HG03060 (cell line): ENCODE data around the gene RPL27A.

Source experiments
- ATAC-seq: cut with Tn5 transposase; IDR thresholded peaks from one replicate; pipeline ENCODE4 v1.9.1; 2021; ENCODE audit warnings: low read depth, moderate number of reproducible peaks; ENCODE audit not compliant: unreplicated experiment

RPL27A gene

DNA sequence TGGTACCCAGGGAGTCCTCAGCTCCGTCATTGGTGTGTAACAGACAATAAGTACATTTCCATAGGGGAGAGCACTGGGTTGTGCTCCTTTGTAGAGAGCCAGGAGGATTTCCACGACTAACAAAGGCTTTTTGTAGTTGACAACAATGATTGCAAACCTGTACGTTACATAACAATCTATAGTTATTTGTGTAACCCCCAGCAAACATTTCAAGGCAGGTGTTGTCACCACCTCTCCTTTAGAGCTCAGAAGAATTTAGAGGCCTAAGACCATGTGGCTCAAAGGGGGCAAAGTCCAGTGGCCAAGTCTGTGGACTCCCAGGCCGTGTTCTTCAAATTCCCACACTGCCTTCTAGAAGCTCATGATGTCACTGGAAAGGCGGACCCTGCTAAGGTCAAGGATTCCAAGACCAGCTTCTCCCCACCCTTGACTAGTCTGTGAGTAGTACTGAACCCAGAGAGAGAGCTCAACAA is 15.8 kb downstream of the RPL27A start:
- no peak for ATAC-seq

DNA sequence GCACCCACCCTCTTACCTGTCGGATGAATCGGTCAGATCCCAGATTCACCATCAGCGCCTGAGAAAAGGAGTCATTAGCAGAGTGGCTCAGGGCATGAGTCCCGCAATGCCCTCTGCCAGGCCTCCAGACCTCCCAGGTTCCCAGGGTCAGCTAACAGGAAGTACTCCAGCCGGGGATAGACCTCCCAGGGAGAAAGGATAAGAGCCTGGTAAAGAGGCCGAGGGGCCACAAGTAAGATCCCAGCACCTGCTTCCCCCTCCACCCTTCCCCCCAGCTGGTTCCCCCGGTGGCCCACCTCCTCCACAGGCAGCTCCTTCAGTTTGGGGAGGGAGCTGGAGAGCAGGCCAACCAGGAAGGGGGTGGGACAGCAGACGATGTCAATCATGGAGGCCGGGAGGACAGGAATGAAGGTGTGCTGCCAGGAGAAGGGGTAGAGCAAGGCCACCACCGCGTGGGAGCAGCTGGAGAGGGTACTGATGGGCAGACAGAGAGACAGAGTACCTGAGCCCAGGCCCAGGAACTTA is 16.4 kb downstream of the RPL27A start:
- no peak for ATAC-seq

GRCh38 chr11:8699903-8700302 is 17.3 kb downstream of the RPL27A start:
- no peak for ATAC-seq

- ATAC-seq, result no peak
Measured at GRCh38 chr11:8701891-8702597, 19.5 kb downstream of the RPL27A start.

DNA sequence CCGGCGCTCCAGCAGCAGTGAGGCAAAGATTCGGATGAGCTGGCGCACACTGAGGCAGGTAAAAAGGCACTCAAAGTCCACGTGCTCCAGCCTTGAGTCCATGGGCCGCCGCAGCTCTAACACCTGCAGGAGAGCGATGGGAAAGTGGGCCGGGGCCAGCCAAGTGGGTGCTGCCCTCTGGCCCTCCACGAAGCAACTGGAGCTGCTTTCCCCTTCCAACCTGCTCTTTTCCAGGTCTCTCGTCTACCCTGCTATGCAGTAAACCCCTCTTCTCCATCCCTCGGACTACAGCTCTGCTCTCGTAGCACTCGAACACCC is 20.0 kb downstream of the RPL27A start:
- ATAC-seq, result no peak

DNA sequence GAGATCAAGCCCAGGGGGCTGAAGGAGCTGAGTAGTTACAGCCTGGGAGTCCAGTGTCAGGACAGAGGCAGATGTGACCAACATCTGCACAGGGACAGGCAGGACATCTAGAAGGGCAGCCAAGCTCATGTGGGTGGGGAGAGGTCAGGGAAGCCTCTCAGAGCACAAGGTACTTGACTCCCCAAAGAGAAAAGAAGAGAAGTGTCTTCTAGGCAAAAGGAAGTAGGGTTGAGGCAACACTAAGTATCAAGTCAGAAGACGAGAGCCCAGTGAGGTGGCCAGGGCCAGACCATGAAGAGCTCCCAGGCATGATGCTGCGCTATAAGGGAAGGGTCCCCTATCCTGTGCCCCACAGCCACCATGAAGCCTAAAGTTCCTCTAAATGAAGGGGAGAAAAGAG is 21.5 kb downstream of the RPL27A start:
- ATAC-seq, result no peak

DNA sequence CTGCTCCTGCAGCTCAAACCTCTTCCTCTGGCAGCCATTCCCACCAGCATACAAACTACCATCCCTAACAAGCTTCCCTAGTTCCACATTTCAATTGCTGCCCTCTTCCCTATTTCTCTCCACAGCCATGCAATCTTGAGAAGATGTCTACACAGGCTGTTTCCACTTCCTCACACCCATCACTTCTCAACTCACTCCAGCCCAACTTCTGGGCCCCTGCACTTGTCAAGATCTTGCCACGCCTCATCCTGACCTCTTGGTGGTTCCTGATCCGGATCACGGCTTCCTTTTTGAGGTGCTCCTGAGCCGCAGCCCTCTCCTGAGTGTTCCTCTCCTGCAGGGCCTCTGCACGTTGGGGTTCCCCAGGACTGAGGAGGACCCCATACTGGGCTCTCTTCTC is 22.6 kb downstream of the RPL27A start:
- ATAC-seq, result no peak

DNA sequence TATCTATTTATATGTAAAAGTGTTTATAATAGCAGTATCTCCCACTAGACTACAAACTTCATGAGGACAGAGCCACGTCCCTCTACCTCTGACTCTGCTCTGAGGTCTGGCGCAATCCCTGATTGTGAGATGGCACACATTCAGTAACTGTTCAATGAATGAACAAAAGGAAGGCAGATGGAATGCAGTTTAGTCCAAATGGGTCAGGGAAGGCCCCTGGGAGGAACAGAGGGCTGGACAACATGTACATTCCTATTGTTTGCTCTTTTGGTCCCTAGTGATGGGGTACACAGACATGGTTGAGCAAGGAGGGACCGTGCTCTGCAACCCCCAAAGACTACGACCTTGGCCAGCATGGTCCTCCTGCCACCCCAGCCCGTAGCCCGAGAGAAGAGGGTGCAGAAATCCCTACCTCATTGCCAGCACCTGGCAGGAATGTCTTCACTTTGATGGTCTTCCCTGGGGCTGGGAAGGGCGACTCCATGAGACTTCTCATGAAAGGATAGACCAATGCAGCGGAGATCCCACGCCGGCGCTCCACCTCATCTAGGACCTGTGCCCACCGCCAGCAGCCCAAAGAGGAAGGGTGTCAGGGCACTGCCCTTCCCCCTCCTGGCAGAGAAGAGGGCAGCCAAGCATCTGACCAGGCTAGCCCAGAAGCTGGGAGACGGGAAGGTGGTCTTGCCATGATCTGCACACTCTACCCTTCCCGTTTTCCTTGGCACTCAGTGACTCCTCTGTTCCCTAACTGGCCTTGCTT is 24.3 kb downstream of the RPL27A start:
- ATAC-seq, result no peak

- ATAC-seq, result no peak
Measured at GRCh38 chr11:8707541-8708191, 25.1 kb downstream of the RPL27A start.

DNA sequence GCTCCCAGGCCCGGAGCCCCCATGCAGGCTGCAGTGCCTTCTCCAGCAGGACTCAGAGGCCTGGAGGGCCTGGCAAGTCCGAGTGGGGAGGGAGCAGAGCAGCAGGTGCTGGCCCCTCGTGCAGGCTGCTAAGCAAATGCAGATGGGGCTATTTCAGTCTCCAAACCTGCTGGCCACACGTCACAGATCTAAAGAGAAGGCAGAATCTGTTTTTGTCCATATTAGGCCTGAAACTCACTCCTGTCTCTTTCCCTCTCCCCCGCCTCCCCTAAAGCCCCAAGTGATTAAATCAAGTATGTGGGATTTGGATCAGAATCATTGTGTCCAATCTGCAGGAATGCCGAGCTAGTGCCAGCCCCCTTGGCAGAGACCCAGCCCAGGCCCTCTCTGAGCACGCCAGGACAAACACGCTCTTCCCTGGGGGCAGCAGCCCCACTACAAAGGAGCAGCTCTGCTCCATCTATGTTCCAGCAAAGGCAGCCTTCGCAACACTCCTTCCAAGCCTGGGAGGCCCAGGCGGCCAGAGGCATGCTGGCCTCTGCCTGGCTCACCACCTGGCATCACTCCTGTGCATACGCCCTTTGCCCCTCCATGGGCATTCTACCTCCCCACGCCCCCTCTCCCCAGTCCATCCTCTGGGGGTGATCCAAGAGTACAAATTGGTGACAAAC is 26.5 kb downstream of the RPL27A start:
- ATAC-seq, result no peak

GRCh38 chr11:8709777-8710176 is 27.2 kb downstream of the RPL27A start:
- no peak for ATAC-seq

DNA sequence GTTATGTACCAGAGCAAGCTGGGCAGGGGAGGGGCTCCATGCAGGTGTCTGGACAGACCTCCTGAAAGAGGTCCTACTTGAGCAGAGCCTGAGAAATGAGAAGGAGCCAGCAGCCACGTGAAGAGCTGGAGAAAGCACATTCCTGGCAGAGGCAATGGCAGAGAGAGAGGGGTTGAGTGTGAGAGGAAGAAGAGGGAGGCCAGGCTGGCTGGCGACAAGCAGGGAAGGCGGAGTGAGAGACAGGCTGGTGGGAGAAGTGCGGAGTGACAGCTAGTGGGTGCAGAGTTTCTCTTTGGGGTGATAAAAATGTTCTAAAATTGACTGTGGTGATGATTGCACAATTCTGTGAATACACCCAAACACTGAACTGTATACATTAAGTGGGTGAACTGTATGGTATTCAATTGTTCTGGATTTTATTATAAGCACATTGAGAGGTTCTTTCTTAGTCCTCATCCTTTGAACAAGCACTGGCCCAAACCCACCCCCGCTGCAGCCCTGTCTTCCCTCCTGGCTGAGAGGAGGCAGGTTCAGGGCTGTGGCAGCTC is 29.4 kb downstream of the RPL27A start:
- ATAC-seq, result no peak

DNA sequence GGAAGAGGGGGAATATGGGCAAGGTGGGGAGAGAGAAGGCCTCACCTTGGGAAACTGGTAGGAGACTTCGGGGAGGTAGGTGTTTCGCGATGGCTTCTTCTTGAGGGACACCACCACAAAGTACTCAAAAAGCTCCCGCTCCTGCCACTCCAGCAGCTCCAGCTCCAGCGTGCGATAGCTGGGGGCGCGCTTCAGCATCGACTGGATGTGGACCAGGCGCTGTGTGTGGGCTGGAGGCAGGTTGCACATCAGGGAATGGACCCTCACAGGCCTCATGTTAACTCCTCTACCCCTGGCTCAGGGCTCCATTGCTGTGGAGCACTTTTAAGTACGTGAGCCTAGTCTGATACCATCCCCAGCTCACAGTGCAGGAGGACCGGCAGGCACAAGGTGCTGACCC is 29.9 kb downstream of the RPL27A start:
- ATAC-seq, result no peak

GRCh38 chr11:8713760-8714454 is 31.3 kb downstream of the RPL27A start:
- no peak for ATAC-seq

GRCh38 chr11:8714622-8715225 is 32.1 kb downstream of the RPL27A start:
- ATAC-seq, result no peak

DNA sequence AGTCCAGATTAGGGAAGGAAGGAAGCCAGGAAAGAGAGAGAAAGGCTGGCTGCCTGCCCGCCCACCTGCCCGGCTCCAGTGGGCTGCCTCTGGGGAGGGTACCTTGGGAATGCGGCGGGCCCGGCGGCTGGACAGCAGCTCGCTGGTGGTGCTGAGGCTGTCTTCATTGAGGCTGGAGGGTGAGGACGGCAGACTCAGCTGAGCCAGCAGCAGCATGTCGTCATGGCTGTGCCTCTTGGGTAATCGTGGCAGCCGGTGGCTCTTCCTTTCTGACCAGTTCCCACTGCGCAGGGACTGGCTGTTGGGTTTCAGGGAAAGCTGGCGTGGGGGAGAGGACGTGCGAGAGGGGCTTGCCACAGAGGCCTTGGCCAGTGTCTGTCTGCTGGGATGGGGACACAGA is 32.9 kb downstream of the RPL27A start:
- no peak for ATAC-seq

DNA sequence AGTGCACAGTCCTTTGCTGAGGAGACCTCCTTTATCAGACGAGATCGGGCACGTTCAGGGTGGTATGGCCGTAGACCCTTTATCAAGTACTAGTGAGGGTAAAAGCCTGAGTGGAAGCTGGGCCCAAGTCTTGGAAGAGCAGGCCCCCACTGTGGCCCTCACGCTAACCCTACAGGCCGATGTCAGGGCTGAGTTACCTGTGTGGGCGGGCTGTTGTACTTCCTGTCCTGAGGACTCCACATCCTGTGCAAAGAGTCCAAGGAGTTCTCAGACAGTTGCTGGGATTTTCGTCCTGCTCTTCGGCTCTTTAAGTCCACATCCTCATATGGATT is 34.9 kb downstream of the RPL27A start:
- ATAC-seq, result no peak

GRCh38 chr11:8717876-8718753 is 35.5 kb downstream of the RPL27A start:
- no peak for ATAC-seq

DNA sequence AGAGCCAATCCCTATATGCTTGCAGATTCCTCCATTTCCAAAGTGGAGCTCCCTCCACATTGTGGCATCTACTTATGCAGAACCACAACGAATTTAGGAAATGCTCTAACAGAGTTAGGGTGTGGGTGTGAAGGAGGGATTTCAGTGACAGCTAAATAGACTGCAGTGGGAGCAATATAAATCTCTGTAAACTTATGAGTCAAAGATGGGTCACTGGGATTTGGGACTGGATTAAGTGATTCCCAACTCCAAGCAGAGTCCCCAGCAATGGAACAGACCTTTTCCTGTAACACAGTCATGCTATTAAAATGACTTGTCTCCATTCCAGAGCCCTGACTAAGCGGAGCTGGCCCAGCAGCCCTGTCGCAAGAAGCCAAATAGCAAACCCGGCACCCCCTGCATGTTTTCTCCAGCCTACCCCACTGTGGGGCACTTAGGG is 36.6 kb downstream of the RPL27A start:
- no peak for ATAC-seq
